RWPE1 (cell line): ENCODE data around the gene RTN4RL1.

Experiments used
- CTCF ChIA-PET: fragments of 350-600 bp; sonication (Branson Sonifier 250); formaldehyde crosslinking; extraction: SDS; loops from one replicate; lab custom pipeline; 2021; lab: Yijun Ruan, JAX
- POLR2A ChIA-PET: fragments of 400-600 bp; formaldehyde crosslinking; extraction: SDS; loops from one replicate; lab custom pipeline; 2020; ENCODE audit warnings: antibody characterized with exemption; ENCODE audit not compliant: low non-redundant PET; lab: Yijun Ruan, JAX
- DNase-seq: peaks from one replicate; pipeline ENCODE4 v3.0.0; 2012; ENCODE audit warnings: low spot score
- H3K27ac ChIP-seq: fragments of 450-650 bp; 2 replicates; pipeline ENCODE4 v1.5.1; 2017
- CTCF ChIP-seq: fragments of 450-650 bp; conservative IDR thresholded peaks from 2 replicates; pipeline ENCODE4 v1.5.1; 2017; ENCODE audit warnings: low read depth, mild to moderate bottlenecking

RTN4RL1 gene

DNA sequence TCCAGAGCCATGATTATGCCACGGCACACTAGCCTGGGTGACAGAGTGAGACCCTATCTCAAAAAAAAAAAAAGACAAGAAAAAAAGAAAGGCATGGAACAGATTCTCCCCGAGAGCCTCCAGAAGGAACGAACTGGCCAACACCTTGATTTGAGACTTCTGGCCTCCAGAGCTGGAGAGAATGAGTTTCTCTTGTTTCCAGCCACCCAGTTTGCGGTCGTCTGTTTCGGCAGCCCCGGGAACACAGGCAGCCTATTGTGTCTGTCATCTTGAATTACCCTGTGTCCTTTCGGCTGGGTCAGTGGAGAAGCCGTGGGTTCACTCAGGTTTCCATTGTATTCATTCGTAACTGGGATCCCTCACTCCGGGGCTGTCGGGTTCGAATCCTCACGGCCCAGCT, 111.4 kb downstream of the RTN4RL1 start:
- no peak for DNase-seq
- TF ChIP-seq CTCF = no peak
- no peak overlapping the region for H3K27ac ChIP-seq
- CTCF ChIA-PET = no interaction called here
- POLR2A ChIA-PET = no interaction called here

- no peak for TF ChIP-seq CTCF
- CTCF ChIA-PET = no interaction called here
- POLR2A ChIA-PET = no interaction called here
- H3K27ac ChIP-seq = no peak overlapping the region
- no peak for DNase-seq
Measured at GRCh38 chr17:1912146-1912545, 113.0 kb downstream of the RTN4RL1 start.

DNA sequence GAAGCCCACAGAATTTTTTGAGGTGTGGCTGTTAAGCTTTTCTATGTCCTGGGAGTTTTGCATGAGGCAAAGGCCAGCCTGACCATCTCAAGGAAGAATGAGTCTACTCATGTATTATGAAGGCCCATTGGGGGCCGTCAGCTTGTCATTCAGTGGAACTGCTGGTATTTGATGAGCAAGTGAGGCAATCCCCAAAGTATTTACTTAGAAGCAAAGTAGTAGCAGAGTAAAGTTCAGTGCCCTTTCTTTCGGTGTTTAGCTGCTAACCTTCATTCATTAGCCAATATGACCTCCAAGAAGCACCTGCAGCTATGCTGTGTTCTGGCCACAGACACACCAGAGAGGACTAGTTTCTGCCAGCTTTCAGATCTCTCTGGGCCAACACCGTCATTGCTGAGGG, 115.1 kb downstream of the RTN4RL1 start:
- H3K27ac ChIP-seq = no peak overlapping the region
- no peak for DNase-seq
- ChIA-PET CTCF (interaction anchor here (0.6 to 2.7 kb wide), 3 partner anchors 87 to 398 kb away, joined by 3 to 53 read pairs (median 4); partner anchors contain the start of gene RTN4RL1), POLR2A (no interaction called here)
- TF ChIP-seq CTCF = no peak

DNA sequence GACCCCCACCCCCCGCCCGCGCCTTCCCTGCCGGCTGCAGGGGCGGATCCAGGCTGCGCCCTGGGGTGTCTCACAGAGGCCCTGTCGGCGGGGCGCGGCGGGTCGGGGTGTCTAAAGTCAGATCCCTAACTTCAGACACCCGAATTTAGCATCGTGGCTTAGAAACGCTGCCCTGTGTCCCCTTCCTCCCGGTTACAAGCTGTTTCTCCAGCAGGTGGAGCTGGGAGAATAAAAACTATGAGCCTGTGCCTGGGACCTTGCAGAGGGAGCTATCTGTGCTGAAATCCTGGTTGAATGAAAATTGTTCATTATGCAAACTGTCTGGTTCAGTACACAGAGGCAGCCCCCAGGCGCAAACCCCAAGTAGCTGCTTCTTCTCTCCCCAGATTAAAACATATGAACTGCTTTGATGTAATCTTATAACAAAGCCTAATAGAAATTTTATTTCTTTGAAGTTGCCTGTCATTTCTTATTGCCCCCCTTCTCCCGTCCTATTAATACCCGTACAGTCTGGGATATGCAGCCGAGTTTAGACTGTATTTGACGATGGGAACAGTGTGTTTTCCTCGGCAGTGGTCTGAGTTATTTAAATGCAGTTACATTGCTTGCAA, 116.3 kb downstream of the RTN4RL1 start:
- TF ChIP-seq CTCF = peak; percentile 76
- no peak overlapping the region for H3K27ac ChIP-seq
- CTCF ChIA-PET = interaction anchor here (0.5 to 2.7 kb wide), 12 partner anchors 16 to 680 kb away, joined by 3 to 53 read pairs (median 4); partner anchors contain the start of gene RTN4RL1
- POLR2A ChIA-PET = no interaction called here
- peak; percentile 75 for DNase-seq

DNA sequence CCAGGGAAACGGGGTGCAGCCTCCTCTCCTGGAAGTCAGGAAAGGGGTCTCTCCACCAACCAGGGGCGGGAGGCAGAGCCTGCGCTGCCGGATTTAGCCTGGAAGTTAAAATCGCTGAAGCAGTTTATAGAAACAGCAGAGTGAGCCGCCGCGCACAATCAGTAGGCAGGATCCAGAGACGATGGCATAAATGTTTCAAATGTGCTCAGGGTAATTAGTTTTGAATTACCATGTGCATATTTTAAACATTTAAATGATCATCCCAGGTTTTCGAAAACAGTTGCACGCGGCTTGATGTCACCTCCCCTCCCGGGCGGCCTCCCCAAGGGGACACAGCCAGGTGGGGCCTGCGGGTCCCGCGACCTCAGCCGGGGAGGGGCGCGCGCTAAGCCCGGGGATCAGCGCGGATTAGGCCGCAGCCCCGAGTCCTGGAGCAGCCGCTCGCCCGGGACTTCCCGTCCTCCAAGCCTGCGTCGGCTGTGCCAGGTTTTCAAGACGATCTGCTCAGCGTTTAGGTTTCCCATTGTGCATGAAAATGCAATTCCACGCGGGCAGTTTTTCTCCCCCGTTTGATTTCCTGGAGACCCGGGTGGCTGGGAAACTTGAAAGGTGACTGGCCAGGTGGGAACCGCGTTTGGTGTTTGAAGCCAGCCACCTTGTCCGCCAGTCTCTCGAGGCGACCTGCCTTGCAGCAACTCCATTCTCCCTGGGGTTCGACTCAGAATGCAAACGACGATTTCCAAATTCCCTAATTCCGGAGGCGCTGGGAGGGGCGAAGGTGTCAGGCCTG, 117.0 kb downstream of the RTN4RL1 start:
- no peak overlapping the region for H3K27ac ChIP-seq
- TF ChIP-seq CTCF = no peak
- CTCF ChIA-PET = interaction anchor here (1.0 to 2.7 kb wide), 5 partner anchors 15 to 119 kb away, joined by 3 to 53 read pairs (median 4); partner anchors contain the start of gene RTN4RL1
- POLR2A ChIA-PET = no interaction called here
- DNase-seq = no peak

DNA sequence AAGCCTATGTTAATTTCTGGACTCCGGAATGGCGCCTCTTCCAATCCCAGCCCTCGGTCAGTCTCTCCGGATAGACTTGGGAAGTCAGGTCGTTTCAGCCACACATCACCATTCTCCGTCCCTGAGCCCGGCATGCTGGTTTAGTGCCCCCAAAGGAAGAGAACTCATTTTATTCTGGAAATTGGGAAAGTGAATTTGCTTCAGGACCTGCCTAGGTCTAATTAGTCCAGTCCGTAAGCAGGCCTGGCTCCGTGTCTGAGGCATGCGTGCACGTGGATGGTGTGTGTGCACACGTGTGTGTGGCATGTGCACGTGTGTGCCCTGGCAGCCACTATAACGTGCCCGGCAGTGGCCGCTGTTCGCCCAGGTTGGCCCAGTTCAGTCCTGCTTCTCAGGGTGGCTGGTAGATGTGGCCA, 117.9 kb downstream of the RTN4RL1 start:
- no peak for TF ChIP-seq CTCF
- no peak overlapping the region for H3K27ac ChIP-seq
- CTCF ChIA-PET = interaction anchor here (1.2 kb wide), 1 partner anchor 119 kb away, joined by 5 read pairs; no protein-coding TSS in a partner anchor
- POLR2A ChIA-PET = interaction anchor here (1.1 kb wide), 1 partner anchor 191 kb away, joined by 3 read pairs; no protein-coding TSS in a partner anchor
- no peak for DNase-seq
